ENCODE measurements around the gene SAMD8.

The SAMD8 gene

GRCh38 chr10:75111365-75111906, at the start of gene SAMD8:
Gene SAMD8 (plus strand): TSS chr10:75111656. CDS start chr10:75150529, 38,873 bp downstream.
- peak; percentile 93 to 97 (median 97) for DNase-seq (ENCODE audit: low read depth in 3 of 3)

- no peak for DNase-seq (ENCODE audit: low read depth in 3 of 3)
Observed at GRCh38 chr10:75061709-75062505, 49.5 kb upstream of the SAMD8 start.

GRCh38 chr10:75062506-75063299, 48.8 kb upstream of the SAMD8 start:
- no peak for DNase-seq (ENCODE audit: low read depth in 3 of 3)

- DNase-seq (ENCODE audit: low read depth in 3 of 3) = no peak
Observed at GRCh38 chr10:75063461-75064230, 47.8 kb upstream of the SAMD8 start.

GRCh38 chr10:75065076-75065475, 46.4 kb upstream of the SAMD8 start:
- DNase-seq (ENCODE audit: low read depth in 3 of 3) = no peak

- no peak for DNase-seq (ENCODE audit: low read depth in 3 of 3)
Observed at GRCh38 chr10:75066271-75066670, 45.2 kb upstream of the SAMD8 start.

- DNase-seq (ENCODE audit: low read depth in 3 of 3) = no peak
Observed at GRCh38 chr10:75067272-75067671, 44.2 kb upstream of the SAMD8 start.

- DNase-seq (ENCODE audit: low read depth in 3 of 3) = no peak
Observed at GRCh38 chr10:75068523-75068922, 42.9 kb upstream of the SAMD8 start.

- no peak for DNase-seq (ENCODE audit: low read depth in 3 of 3)
Observed at GRCh38 chr10:75070476-75070875, 41.0 kb upstream of the SAMD8 start.

- no peak for DNase-seq (ENCODE audit: low read depth in 3 of 3)
Observed at GRCh38 chr10:75070961-75071428, 40.5 kb upstream of the SAMD8 start.

- no peak for DNase-seq (ENCODE audit: low read depth in 3 of 3)
Observed at GRCh38 chr10:75071756-75072155, 39.7 kb upstream of the SAMD8 start.

- DNase-seq (ENCODE audit: low read depth in 3 of 3) = no peak
Observed at GRCh38 chr10:75072727-75073126, 38.7 kb upstream of the SAMD8 start.

- no peak for DNase-seq (ENCODE audit: low read depth in 3 of 3)
Observed at GRCh38 chr10:75073442-75073841, 38.0 kb upstream of the SAMD8 start.

- DNase-seq (ENCODE audit: low read depth in 3 of 3) = no peak
Observed at GRCh38 chr10:75074711-75075445, 36.6 kb upstream of the SAMD8 start.

GRCh38 chr10:75076348-75076747, 35.1 kb upstream of the SAMD8 start:
- DNase-seq (ENCODE audit: low read depth in 3 of 3) = no peak

GRCh38 chr10:75079436-75080083, 31.9 kb upstream of the SAMD8 start:
- DNase-seq (ENCODE audit: low read depth in 3 of 3) = no peak

GRCh38 chr10:75080554-75080953, 30.9 kb upstream of the SAMD8 start:
- DNase-seq (ENCODE audit: low read depth in 3 of 3) = no peak

- DNase-seq (ENCODE audit: low read depth in 3 of 3) = no peak
Observed at GRCh38 chr10:75081379-75081778, 30.1 kb upstream of the SAMD8 start.

GRCh38 chr10:75083972-75084833, 27.3 kb upstream of the SAMD8 start:
- no peak for DNase-seq (ENCODE audit: low read depth in 3 of 3)

Data from stimulated activated CD4-positive, alpha-beta T cell treated with anti-CD3 and anti-CD28 coated beads, TNF-alpha, amount 100 ng/mL, for 48 hours (primary cell).